H1 (cell line): ENCODE results near the gene ABHD6. TPM values are rescaled to one million over a fixed set of nuclear protein-coding genes. Genes with fewer than 3 reads are reported as not detected.

Source experiments
- BACH1 ChIP-seq: IDR thresholded peaks from 2 replicates; pipeline ENCODE4 v1.6.1; 2012; ENCODE audit warnings: low read length, improper control_type of control experiment
- BCL11A ChIP-seq, 2 experiments: IDR thresholded peaks; one replicate each; pipeline ENCODE4 v1.6.1; 2011; ENCODE audit warnings: low read depth in 2 of 2, low read length in 2 of 2, mild to moderate bottlenecking in 2 of 2
- CEBPB ChIP-seq: IDR thresholded peaks from 2 replicates; pipeline ENCODE4 v1.6.1; 2012; ENCODE audit warnings: low read depth, low read length
- EZH2 ChIP-seq: fragments of 200-600 bp; sonication (generic); IDR thresholded peaks from 2 replicates; pipeline ENCODE4 v1.7.1; 2012; ENCODE audit warnings: low read depth, mild to moderate bottlenecking, moderate library complexity, low read length, inconsistent platforms; ENCODE audit not compliant: severe bottlenecking
- HDAC2 ChIP-seq, 2 experiments: fragments of 300-600 bp in 1 of 2; sonication (generic) in 1 of 2; IDR thresholded peaks; 2 replicates each; pipeline ENCODE4 v1.6.1; 2011 to 2012; ENCODE audit warnings: low read depth in 2 of 2, low read length in 2 of 2, mild to moderate bottlenecking in 2 of 2, moderate library complexity in 2 of 2, borderline replicate concordance in 1 of 2, inconsistent platforms in 1 of 2
- NANOG ChIP-seq: IDR thresholded peaks from 2 replicates; pipeline ENCODE4 v1.6.1; 2011; ENCODE audit warnings: low read length, low read depth, mild to moderate bottlenecking, inconsistent platforms; ENCODE audit not compliant: insufficient read depth, poor library complexity, severe bottlenecking
- RBBP5 ChIP-seq: IDR thresholded peaks from 2 replicates; pipeline ENCODE4 v1.7.1; 2012; ENCODE audit warnings: low read depth, mild to moderate bottlenecking, inconsistent platforms, low read length, moderate library complexity, borderline replicate concordance
- RNF2 ChIP-seq: fragments of 200-900, 300-1000 bp; sonication (generic); IDR thresholded peaks from 2 replicates; pipeline ENCODE4 v1.7.1; 2016; ENCODE audit warnings: borderline replicate concordance, low read depth, mild to moderate bottlenecking, antibody characterized with exemption, low read length; ENCODE audit not compliant: poor library complexity, severe bottlenecking; ENCODE audit errors: missing control alignments
- TAF7 ChIP-seq: optimal IDR thresholded peaks from 2 replicates; pipeline ENCODE3; 2011; ENCODE audit warnings: low read depth, mild to moderate bottlenecking, inconsistent platforms, low read length, moderate library complexity, borderline replicate concordance
- ZNF274 ChIP-seq: IDR thresholded peaks from 2 replicates; pipeline ENCODE4 v1.7.0; 2012; ENCODE audit warnings: low read length, borderline replicate concordance; ENCODE audit errors: extremely low read depth
- polyA plus RNA-seq, 7 experiments: library from polyadenylated mRNA; depleted of rRNA in 3 of 7; stranded (reverse) in 5 of 7; unstranded in 2 of 7; fragments of >200 nt in 5 of 7; fragments of 200-250 nt in 2 of 7; gene quantifications; 1 replicate in 5 of 7; 2 replicates in 1 of 7; 4 replicates in 1 of 7; pipeline versions ENCODE4 v1.2.1 to v1.2.3, GENCODE V29; 2011 to 2013; ENCODE audit warnings: missing spikeins in 2 of 7, mixed read lengths in 2 of 7
- total RNA-seq: library from RNA; stranded (reverse); fragmentation: NEBNext Ultra II Directional; extraction: Animal tissue kit (Norgen Biotek cat#: 25700); gene quantifications from 2 replicates; pipeline ENCODE4 v1.2.1, GENCODE V29; 2021
- TF ChIP-seq, protein P1 (sequence below): IDR thresholded peaks from 2 replicates; pipeline ENCODE4 v1.6.1; 2011; ENCODE audit warnings: low read depth, mild to moderate bottlenecking, low read length; ENCODE audit not compliant: insufficient read depth
- TF ChIP-seq, protein P2 (sequence below): IDR thresholded peaks from 2 replicates; pipeline ENCODE4 v1.6.1; 2012; ENCODE audit warnings: low read length, inconsistent platforms
- TF ChIP-seq, protein P3 (sequence below): IDR thresholded peaks from 2 replicates; pipeline ENCODE4 v1.6.1; 2012; ENCODE audit warnings: inconsistent platforms
- TF ChIP-seq, protein P4 (sequence below): IDR thresholded peaks from 2 replicates; pipeline ENCODE4 v1.6.1; 2012; ENCODE audit warnings: inconsistent platforms
- TF ChIP-seq, protein P5 (sequence below), 3 experiments: IDR thresholded peaks; 1 replicate in 2 of 3; 2 replicates in 1 of 3; pipeline versions ENCODE4 v1.5.1 to v1.6.1; 2011; ENCODE audit warnings: low read length in 3 of 3, mild to moderate bottlenecking in 3 of 3, inconsistent platforms in 2 of 3, low read depth in 1 of 3, moderate library complexity in 1 of 3; ENCODE audit not compliant: insufficient read depth in 1 of 3; ENCODE audit errors: control extremely low read depth in 1 of 3

The ABHD6 gene
- total and polyA plus RNA-seq, 2 of the 8 experiments (the other 6 are each of a cell fraction or from before 2014, with no cell fraction given) = 5.9 to 6.6 TPM

DNA sequence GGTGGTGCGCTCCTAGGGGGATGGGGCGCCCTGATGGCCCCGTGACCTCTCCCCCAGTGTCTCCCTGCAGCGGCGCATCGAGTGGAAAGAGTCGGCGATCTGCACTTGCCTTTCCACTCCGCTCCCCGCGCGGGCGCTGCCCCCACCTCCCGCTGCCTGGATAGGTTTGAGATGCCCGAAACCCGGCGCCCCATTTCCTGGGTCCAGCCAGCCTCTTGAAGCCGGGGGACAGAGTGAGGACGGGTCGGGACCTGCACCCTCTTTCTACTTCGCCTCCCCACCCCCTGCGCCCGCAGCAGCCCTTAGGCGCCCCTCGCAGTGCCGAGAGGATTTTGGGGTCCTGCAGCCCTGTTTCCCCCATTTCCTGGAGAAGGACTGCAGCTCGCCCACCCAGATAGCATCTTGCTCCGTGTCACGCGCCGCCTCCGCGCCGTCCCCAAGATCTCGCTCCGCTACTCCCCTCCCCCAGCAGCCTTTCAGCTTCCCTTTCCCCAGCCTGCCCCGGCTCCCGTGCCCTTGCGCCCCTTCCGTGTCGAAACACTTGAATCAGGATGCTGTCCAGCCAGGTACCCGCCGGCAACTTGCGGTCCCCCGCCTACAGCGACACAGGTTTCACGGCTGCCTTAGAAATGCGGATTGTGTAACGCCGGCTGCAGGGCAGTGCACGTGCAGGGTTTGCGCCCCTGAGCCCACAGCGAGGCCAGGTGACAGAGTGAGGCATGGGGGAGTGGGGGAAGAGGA, 519 bp downstream of the ABHD6 start (continued):
- TF ChIP-seq, protein P1, sequence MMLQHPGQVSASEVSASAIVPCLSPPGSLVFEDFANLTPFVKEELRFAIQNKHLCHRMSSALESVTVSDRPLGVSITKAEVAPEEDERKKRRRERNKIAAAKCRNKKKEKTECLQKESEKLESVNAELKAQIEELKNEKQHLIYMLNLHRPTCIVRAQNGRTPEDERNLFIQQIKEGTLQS = no peak
- TF ChIP-seq BACH1 (no peak), RNF2 (no peak), ZNF274 (no peak), EZH2 (peak; percentile 40), CEBPB (peak; percentile 71), BCL11A (IDR thresholded peaks at IDR 0.05; ENCODE audit: low read depth in 2 of 2, low read length in 2 of 2) (no peak), NANOG (no peak), TAF7 (no peak), HDAC2 (IDR thresholded peaks at IDR 0.05; ENCODE audit: borderline replicate concordance in 1 of 2, low read depth in 2 of 2, low read length in 2 of 2) (peak in 1 of 2 experiments; percentile 37; a peak in 1 of 4 replicates), RBBP5 (peak; percentile 33; the same call in 1 of the 2 replicates)
- TF ChIP-seq, protein P2, sequence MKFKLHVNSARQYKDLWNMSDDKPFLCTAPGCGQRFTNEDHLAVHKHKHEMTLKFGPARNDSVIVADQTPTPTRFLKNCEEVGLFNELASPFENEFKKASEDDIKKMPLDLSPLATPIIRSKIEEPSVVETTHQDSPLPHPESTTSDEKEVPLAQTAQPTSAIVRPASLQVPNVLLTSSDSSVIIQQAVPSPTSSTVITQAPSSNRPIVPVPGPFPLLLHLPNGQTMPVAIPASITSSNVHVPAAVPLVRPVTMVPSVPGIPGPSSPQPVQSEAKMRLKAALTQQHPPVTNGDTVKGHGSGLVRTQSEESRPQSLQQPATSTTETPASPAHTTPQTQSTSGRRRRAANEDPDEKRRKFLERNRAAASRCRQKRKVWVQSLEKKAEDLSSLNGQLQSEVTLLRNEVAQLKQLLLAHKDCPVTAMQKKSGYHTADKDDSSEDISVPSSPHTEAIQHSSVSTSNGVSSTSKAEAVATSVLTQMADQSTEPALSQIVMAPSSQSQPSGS = no peak
- TF ChIP-seq, protein P3, sequence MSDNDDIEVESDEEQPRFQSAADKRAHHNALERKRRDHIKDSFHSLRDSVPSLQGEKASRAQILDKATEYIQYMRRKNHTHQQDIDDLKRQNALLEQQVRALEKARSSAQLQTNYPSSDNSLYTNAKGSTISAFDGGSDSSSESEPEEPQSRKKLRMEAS = peak; percentile 95
- TF ChIP-seq, protein P4, sequence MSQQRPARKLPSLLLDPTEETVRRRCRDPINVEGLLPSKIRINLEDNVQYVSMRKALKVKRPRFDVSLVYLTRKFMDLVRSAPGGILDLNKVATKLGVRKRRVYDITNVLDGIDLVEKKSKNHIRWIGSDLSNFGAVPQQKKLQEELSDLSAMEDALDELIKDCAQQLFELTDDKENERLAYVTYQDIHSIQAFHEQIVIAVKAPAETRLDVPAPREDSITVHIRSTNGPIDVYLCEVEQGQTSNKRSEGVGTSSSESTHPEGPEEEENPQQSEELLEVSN = peak; percentile 79
- TF ChIP-seq, protein P5, sequence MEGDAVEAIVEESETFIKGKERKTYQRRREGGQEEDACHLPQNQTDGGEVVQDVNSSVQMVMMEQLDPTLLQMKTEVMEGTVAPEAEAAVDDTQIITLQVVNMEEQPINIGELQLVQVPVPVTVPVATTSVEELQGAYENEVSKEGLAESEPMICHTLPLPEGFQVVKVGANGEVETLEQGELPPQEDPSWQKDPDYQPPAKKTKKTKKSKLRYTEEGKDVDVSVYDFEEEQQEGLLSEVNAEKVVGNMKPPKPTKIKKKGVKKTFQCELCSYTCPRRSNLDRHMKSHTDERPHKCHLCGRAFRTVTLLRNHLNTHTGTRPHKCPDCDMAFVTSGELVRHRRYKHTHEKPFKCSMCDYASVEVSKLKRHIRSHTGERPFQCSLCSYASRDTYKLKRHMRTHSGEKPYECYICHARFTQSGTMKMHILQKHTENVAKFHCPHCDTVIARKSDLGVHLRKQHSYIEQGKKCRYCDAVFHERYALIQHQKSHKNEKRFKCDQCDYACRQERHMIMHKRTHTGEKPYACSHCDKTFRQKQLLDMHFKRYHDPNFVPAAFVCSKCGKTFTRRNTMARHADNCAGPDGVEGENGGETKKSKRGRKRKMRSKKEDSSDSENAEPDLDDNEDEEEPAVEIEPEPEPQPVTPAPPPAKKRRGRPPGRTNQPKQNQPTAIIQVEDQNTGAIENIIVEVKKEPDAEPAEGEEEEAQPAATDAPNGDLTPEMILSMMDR (IDR thresholded peaks at IDR 0.05; ENCODE audit: control extremely low read depth in 1 of 3, insufficient read depth in 1 of 3, low read depth in 1 of 3, low read length in 3 of 3) = no peak
